HG02884 (cell line): Measurements from ENCODE around the gene KCNRG.
"Not testable (repeated sequence)": the region's sequence is repeated elsewhere in the genome, so short reads cannot be mapped to it uniquely, and the experiment has no call there.

Experiments used
- ATAC-seq: cut with Tn5 transposase; IDR thresholded peaks from one replicate; pipeline ENCODE4 v1.9.1; 2021; ENCODE audit warnings: mild to moderate bottlenecking, moderate library complexity; ENCODE audit not compliant: unreplicated experiment

The KCNRG gene

GRCh38 chr13:50006426-50007135, 8.7 kb upstream of the KCNRG start:
- ATAC-seq = no peak

- no peak for ATAC-seq
These were observed 3.8 kb upstream of the KCNRG start for GRCh38 chr13:50011461-50011860.

- ATAC-seq = no peak
These were observed 2.7 kb upstream of the KCNRG start for GRCh38 chr13:50012396-50013169.

DNA sequence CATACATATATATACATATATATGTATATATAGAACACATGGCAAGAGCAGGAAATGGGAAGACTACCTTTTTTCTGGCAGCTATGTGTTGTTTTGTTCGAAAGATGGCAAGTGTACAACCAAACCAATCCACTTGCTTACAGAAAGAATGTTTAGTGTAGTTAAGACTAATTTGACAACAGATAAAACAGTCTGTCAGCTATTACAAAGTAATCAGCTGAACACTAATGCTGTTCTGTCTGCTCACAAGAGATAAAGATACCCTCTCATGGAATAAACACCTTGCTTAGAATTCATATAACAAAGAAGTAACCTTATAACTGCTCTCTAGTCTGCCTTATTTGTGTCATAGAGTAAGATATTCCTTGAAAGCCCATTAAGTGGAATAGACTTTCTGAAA, 858 bp upstream of the KCNRG start:
- no peak for ATAC-seq

GRCh38 chr13:50015750-50016149, 506 bp downstream of the KCNRG start:
- no peak for ATAC-seq

- no peak for ATAC-seq
These were observed 1.2 kb downstream of the KCNRG start for GRCh38 chr13:50016444-50016843.

DNA sequence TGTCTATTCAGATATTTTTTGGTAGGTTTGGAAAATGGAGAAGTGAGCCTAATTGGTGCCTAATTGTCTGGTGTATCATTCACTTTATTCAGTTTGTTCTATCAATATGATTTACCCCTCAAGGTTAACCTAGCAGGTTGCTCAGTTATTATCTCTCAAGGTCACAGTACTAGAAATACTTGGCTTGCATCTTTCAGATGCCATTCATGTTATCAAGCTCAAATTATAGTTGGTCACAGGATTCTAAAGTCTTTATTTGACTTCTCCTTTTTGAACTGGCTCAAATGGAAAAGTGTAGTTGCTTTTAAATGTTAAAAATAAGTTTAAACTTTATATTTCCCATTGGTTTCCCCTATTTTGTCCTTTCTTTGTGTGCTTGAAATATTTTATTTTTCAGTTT, 2.6 kb downstream of the KCNRG start:
- no peak for ATAC-seq

- ATAC-seq = no peak
These were observed 10.2 kb downstream of the KCNRG start for GRCh38 chr13:50025436-50025835.

DNA sequence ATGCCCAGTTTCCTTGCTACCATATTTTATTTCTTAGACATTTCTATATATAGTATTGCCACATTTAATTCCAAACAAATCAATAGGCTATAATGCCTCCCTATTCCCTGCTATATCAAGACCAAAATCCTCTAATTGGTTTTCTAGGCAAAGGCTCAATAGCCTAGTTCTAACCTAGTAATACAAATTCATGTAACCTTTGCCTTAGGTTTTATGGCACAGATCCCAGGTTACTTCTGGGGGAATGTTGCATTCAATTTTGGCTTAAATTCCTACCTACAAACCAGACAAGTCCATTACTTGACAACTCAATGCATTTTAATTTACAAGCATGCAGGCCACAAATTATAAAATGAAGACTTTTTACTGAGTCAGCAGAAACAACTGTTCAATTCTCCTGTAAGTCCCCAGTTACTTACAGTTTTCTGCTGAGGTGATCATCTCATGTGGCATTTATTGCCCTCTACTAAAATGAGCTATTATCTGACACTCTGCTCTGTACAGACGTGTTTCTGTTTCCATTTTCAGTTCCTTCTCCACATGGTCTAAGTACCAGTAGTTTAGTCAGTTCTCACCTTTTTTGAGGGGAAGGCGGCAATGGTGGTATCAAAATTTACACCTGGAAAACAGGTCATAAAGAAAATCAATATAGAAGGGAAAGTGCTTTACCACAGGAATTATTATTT, 11.7 kb downstream of the KCNRG start:
- ATAC-seq = peak; percentile 100

- no peak for ATAC-seq
These were observed 15.1 kb downstream of the KCNRG start for GRCh38 chr13:50030315-50030714.

DNA sequence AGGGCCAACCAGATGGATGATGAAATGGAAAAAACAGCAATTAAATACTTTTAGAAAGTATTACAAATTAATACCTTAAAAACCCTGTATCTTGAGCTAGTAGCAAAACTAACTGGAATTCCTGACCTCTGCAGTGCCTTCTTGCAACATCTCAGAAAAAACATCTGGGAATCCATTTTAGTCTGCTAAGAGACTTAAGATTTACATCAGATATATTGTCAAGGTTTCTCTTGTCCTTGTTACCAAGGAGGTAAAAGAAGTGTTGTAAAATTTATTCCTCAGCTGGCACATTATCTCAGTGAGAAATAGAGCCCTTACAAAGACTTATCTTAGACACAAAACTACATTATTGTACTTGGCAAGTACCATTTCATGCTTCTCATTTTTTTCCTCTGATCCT, 18.5 kb downstream of the KCNRG start:
- no peak for ATAC-seq

- ATAC-seq = no peak
These were observed 22.5 kb downstream of the KCNRG start for GRCh38 chr13:50037788-50038187.

- no peak for ATAC-seq
These were observed 23.0 kb downstream of the KCNRG start for GRCh38 chr13:50038266-50038665.

DNA sequence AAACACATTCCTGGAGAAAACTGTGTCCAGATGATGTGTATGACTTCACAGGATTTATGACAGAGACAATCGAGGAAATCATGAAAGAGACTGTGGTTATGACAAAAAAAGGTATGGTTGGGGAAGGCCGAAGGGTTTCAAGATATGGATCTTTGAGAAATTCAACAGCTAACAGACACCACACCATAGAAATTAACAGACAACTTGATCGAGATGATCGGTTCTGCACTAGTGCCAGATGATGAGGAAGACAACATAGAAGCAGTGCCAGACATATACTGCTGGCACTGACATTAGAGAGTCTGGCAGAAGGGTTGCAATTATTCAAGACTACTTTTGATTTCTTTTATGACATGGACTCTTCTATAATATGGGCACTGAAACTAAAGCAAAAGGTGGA, 37.2 kb downstream of the KCNRG start:
- ATAC-seq = no peak

DNA sequence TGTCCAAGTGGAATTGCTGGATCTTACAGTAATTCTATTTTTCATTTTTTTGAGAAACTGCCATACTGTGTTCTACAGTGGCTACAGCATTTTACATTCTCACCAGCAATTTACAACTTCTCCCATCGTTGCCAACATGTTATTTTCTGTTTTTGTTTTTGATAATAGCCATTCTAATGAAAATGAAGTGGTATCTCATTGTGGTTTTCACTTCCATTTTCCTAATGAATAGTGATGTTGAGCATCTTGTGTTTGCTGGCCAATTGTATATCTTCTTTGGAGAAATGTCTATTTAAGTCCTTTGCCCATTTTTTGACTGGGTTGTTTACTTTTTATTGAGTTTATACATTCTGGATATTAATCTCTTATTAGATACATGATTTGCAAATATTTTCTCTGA, 38.6 kb downstream of the KCNRG start:
- no peak for ATAC-seq

DNA sequence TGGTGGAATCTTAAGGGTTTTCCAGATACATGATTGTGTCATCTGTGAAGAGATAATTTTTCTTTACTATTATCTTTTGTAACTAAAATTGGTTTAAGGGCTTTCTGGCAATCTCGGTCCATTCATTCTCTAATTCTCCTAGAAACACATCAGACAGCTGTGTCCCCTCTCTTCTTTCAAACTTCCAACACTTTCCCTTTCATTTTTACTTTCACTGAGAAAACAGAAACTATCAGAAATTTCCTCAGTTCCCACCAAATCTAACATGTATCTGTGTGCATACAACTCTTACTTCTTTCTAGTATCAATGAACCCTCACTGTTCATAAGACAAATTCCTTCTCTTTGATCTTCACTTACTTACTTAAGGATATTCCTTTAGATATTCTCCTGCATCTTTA, 40.2 kb downstream of the KCNRG start:
- ATAC-seq = no peak

GRCh38 chr13:50060718-50061117, 45.5 kb downstream of the KCNRG start:
- no peak for ATAC-seq

DNA sequence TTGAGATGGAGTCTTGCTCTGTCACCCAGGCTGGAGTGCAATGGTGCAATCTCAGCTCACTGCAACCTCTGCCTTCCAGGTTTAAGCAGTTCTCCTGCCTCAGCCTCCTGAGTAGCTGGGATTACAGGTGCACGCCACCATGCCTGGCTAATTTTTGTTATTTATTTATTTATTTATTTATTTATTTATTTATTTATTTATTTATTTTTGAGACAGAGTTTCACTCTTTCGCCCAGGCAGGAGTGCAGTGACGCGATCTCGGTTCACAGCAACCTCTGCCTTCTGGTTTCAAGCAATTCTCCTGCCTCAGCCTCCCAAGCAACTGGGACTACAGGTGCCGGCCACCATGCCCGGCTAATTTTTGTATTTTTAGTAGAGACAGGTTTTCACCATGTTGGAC, 47.1 kb downstream of the KCNRG start:
- ATAC-seq = not testable (repeated sequence)

GRCh38 chr13:50065712-50066111, 50.5 kb downstream of the KCNRG start:
- ATAC-seq = no peak

DNA sequence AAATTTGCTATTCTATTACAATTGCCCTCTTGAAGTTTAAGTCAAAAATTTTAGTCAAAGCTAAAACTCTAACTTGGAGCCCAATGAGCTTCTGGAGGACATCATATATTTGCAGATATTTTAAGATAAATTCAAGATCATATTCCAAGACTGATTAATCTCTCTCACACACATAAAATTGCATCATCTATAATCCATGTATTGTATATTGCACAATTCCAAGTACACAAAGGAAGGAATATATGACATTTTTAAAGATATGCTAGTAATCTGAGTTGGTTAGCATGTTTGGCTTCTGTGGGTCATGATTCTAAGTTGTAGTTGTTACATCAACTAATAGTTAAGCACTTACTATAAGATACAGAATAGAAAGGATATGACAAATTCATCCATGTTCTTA, 53.3 kb downstream of the KCNRG start:
- ATAC-seq = no peak

GRCh38 chr13:50069261-50069660, 54.0 kb downstream of the KCNRG start:
- no peak for ATAC-seq

- no peak for ATAC-seq
These were observed 54.9 kb downstream of the KCNRG start for GRCh38 chr13:50070186-50070585.
